ENCODE data around the gene PHETA2.

The PHETA2 gene, protein sequence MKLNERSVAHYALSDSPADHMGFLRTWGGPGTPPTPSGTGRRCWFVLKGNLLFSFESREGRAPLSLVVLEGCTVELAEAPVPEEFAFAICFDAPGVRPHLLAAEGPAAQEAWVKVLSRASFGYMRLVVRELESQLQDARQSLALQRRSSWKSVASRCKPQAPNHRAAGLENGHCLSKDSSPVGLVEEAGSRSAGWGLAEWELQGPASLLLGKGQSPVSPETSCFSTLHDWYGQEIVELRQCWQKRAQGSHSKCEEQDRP

GRCh38 chr22:42074132-42074811 lies at the start of gene PHETA2:
PHETA2 (plus strand) TSS chr22:42074248; CDS start chr22:42077294, 3,046 bp downstream.
- peak; percentile 23 to 45 (median 36) for DNase-seq

DNA sequence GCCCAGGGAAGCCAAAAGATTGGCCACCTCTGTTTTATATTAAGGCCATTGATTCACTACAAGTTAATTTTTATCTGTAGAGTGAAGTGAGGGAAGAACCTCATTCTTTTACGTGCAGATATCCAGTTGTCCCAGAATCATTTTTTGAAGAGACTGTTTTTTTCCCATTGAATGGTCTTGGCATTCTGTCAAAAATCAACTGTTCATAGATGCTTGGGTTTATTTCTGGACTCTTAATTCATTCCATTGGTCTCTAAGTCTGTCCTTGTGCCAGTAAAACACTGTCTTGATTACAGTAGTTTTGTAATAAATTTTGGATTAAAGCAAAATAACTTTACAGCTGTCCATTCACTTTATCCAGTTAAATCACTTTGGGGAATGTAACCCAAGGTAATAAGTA lies 48.6 kb upstream of the PHETA2 start:
- DNase-seq: no peak

GRCh38 chr22:42026705-42027104 lies 47.3 kb upstream of the PHETA2 start:
- DNase-seq: no peak

GRCh38 chr22:42033263-42034181 lies 40.5 kb upstream of the PHETA2 start:
- no peak for DNase-seq

DNA sequence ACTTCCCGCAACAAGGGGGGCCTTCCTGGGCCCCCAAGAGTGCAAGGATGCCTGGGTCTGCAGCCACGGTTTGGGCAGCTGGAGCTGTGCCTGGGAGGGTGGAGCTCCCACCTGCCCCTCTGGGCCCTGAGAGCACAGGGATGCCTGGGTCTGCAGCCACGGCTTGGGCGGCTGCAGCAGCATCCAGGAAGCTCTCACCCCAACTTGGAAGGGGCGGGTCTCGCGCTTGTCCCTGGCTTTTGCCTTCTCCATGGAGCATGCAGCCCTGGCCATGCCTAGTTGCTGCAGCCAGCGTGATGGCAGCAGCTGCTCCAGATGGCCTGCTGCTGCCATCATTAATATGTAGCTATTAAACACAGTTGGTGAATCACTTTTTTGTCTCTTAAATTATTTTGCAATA lies 38.8 kb upstream of the PHETA2 start:
- DNase-seq: no peak

DNA sequence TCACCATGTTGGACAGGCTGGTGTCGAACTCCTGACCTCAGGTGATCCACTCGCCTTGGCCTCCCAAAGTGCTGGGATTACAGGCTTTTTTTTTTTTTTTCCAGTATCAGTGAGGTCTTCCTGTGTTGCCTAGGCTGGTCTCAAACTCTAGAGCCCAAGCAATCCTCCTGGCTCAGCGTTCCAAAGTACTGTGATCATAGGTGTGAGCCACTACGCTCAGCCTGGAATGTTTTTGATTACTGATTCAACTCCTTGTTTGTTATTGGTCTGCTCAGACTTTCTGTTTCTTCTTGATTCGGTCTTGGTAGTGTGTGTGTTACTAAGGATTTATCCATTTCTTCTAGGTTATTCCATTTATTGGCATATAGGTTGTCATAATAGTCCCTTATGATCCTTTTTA lies 34.8 kb upstream of the PHETA2 start:
- no peak for DNase-seq

DNA sequence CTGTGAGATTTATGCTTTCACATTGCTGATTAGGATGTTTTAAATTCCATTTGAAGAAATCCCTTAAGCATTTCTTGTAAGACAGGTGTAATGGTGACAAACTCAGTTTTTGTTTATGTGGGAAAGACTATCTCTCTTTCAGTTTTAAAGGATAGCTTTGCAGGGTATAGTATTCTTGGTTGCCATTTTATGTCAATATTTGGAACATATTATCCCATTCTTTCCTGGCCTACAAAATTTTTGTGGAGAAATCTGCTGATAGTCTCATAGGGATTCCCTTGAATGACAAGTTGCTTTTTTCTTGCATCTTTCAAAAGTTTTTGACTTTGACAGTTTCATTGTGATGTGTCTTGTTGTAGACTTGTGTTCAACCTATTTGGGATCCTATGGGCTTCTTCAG lies 32.3 kb upstream of the PHETA2 start:
- DNase-seq: no peak

GRCh38 chr22:42050641-42051180 lies 23.3 kb upstream of the PHETA2 start:
- DNase-seq: no peak

DNA sequence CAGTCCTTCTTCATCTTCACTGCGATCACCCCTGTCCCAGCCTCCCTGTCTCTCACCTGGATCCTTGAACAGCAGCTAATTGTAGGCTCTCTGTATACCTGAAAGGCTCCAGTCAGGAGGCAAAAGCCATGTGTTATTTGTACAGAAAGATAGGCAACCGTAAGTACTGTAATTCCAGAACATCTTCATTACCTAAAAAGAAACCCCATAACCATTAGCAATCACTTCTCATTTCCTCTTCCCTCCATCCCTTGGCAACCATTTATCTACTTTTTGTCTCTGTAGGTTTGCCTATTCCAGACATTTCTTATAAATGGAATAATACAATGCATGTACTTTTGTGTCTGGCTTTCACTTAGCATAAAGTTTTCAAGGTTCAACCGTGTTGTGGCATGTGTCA lies 21.3 kb upstream of the PHETA2 start:
- DNase-seq: no peak

- DNase-seq: no peak
Measured at GRCh38 chr22:42056757-42057511, 17.1 kb upstream of the PHETA2 start.

DNA sequence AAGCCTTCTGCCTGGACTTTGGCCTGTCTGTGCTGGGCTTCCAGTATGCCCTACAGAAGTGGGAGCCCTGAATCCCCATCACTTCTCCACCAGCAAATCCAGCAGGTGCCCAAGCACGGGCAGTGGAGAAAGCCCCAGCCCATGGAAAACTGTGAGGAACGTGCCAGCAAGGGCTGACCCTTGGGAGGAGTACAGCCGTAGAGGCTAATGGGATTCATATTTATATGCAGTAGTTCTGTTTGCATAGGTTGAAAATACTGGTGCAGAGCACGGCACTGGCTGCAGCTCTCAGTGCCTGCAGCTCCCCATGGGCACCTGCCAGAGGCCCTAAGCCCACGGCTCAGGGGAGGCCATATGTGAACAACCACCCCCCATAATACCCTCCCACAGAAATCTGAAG lies 13.6 kb upstream of the PHETA2 start:
- DNase-seq: no peak

- no peak for DNase-seq
Measured at GRCh38 chr22:42061041-42061440, 13.0 kb upstream of the PHETA2 start.

DNA sequence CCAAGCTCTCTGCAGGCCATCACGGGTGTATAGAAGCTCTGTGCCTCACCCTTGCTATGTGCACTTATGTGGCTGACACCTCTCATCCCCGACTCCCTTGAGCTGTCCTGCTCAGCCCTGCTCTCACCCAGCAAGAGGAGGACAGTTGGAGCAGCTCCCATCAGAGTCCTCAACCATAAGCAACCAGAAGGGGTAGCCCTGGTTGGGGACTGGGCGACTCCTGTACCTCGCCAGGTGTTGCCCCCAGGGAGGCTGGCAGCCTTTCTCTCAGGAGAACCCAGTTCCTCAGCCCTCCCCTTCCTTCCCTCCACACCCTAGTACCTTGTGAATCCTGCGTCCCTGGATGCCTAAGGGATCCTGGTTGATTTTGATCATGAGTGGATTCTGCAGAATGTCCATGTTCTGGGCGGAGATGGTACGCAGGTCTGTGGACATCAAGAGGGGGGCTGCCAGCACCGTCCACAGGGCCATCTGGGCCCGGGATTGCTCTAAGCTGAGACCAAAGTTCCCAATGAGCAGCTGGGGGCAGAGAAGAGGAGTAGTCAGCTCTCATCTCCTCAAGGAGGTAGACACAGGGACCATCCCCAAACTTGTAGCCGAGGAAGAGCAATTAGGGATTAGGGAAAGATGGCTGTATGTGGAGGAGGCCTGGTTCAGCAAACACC lies 11.4 kb upstream of the PHETA2 start:
- no peak for DNase-seq

DNA sequence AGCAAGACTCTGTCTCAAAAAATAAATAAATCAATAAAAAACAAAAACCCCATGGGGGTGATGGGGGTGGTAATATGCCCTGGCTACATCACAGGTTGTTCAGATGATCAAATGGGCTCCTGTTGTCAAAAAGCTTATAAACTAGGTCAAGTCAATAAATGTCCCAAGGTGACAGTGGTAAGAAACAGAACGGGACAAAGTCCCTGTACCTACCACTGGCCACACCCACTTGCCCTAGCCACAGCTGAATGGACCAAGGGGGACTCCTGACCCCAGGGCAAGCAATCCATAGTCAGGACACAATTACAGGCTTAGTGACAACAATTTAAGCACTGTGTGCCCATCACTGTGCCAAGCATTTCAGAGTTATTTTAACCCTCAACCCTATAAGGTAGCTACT lies 9.4 kb upstream of the PHETA2 start:
- no peak for DNase-seq

DNA sequence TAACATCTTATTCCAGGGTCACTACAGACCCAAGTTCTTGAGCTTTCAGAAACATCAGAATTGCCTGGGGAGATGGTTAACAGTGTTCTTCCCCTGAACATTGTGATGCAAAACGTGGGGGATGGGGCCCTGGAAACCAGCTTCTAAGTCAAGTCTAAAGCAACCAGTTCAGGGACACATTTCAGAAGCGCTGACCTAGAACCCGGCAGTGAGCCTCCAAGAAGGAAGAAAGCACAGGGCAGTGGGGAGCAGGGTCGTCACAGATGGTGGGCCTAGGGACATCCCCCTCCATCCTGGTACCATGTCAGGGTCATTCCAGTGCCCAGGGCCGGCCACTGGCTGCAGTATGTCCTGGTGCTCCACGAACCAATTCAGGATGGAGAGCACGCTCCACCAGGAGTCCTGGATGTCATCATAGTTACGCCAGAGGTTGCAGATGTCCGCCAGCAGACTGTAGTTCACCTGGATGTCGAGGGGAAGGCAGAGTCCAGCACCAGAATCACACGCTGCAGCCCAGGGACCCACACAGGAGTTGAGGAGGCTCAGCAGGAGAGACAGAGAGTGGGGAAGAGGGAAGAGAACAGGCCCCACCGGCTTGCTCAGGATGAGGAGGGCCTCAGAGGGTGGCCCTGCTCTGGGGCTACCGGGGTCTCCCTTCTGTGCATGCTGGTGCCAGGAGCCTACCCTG lies 8.5 kb upstream of the PHETA2 start:
- no peak for DNase-seq

GRCh38 chr22:42066126-42066761 lies 7.8 kb upstream of the PHETA2 start:
- DNase-seq: no peak

GRCh38 chr22:42066937-42067336 lies 7.1 kb upstream of the PHETA2 start:
- DNase-seq: no peak

DNA sequence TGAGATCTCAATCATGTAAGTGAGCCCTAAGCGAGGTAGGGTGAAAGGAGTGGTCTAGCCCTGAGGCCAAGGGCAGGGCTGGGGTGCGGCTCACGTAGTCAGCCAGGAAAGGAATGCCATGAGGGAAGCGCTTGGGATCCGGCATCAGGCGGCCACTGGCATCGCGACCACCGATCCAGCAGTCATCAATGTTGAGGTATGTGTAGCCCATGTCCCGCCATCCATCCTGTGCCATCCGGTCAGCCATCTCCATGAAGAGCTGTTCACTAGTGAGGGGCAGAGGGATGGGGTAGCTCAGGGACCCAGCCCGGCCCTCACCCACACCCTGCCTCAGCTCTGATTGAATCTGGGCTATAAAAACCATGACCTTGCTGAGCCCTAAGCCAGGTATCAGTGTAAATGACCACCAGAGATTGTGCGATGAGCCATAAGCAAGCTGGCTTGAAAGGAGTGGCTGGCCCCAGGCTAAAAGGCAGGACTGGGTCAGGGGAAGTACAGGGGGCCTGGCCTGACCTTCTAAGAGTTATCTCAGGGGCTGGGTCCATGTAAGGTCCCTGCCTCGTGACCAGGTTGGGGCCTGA lies 6.3 kb upstream of the PHETA2 start:
- no peak for DNase-seq

- no peak for DNase-seq
Measured at GRCh38 chr22:42068291-42068690, 5.8 kb upstream of the PHETA2 start.

- DNase-seq: no peak
Measured at GRCh38 chr22:42069801-42070516, 4.1 kb upstream of the PHETA2 start.
